Duodenal mucosa (tissue), 2 donors: ENCODE data around the gene MC3R.

Experiments used
- H3K27ac ChIP-seq: one replicate; pipeline ENCODE4 v1.7.0; 2013; ENCODE audit warnings: low read depth, low read length
- H3K27me3 ChIP-seq, 2 donors: one replicate each; pipeline ENCODE4 v1.7.0; 2013; ENCODE audit warnings: low read length in 2 of 2, control low read depth in 1 of 2; ENCODE audit not compliant: insufficient read depth in 2 of 2, control insufficient read depth in 1 of 2
- H3K36me3 ChIP-seq, 2 donors: one replicate each; pipeline ENCODE4 v1.7.0; 2013; ENCODE audit warnings: low read length in 2 of 2, control low read depth in 1 of 2; ENCODE audit not compliant: insufficient read depth in 2 of 2, control insufficient read depth in 1 of 2
- H3K4me1 ChIP-seq, 2 donors: one replicate each; pipeline ENCODE4 v1.7.0; 2013; ENCODE audit warnings: low read length in 2 of 2, control low read depth in 1 of 2; ENCODE audit not compliant: insufficient read depth in 2 of 2, control insufficient read depth in 1 of 2
- H3K4me3 ChIP-seq, 2 donors: one replicate each; pipeline ENCODE4 v1.7.0; 2013; ENCODE audit warnings: low read length in 2 of 2, low read depth in 1 of 2
- H3K9ac ChIP-seq, 2 donors: one replicate each; pipeline ENCODE4 v1.7.0; 2013; ENCODE audit warnings: low read length in 2 of 2, low read depth in 1 of 2
- H3K9me3 ChIP-seq, 2 donors: one replicate each; pipeline ENCODE4 v1.7.0; 2013; ENCODE audit warnings: low read length in 2 of 2, control low read depth in 1 of 2; ENCODE audit not compliant: control insufficient read depth in 1 of 2

Gene MC3R

DNA sequence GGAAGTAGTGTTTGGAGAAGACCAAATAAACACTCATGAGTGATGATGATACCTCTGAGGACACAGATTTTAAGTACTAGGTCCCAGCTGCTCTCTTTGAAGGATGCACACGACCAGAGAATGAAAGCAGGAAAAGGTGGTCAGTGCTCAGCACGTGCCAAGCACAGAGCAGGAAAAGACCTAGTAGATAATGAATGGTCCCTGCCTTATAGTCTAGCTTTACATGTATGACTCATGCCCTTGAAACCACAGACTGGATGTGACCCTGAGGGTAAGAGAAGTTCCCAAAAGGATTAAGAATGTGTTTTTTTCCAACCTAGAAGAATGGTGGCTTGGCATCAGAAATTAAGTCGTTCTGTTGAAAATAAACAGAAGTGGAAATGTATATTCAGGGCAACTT lies 2.8 kb upstream of the MC3R start:
- Histone ChIP-seq H3K36me3 (no peaks in the 10 kb centered on the region), H3K9ac (no peak overlapping the region), H3K4me3 (no peak overlapping the region), H3K27ac (no peak overlapping the region), H3K9me3 (no peaks in the 10 kb centered on the region), H3K27me3 (peaks cover 0 to 9% of the 10 kb centered on the region in 2 donors), H3K4me1 (no peaks in the 10 kb centered on the region)

DNA sequence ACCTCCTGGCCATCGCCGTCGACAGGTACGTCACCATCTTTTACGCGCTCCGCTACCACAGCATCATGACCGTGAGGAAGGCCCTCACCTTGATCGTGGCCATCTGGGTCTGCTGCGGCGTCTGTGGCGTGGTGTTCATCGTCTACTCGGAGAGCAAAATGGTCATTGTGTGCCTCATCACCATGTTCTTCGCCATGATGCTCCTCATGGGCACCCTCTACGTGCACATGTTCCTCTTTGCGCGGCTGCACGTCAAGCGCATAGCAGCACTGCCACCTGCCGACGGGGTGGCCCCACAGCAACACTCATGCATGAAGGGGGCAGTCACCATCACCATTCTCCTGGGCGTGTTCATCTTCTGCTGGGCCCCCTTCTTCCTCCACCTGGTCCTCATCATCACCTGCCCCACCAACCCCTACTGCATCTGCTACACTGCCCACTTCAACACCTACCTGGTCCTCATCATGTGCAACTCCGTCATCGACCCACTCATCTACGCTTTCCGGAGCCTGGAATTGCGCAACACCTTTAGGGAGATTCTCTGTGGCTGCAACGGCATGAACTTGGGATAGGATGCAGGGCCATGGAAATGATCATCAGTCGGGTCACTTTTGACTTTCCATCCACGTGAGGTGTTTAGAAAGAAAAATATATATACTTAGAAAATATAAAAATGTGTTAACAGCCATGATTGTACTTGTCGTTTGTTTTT lies 868 bp downstream of the MC3R start:
- no peak overlapping the region for H3K27ac ChIP-seq
- no peaks in the 10 kb centered on the region for H3K4me1 ChIP-seq
- peaks cover 0 to 9% of the 10 kb centered on the region in 2 donors for H3K27me3 ChIP-seq
- H3K9ac ChIP-seq: no peak overlapping the region
- H3K36me3 ChIP-seq: no peaks in the 10 kb centered on the region
- H3K4me3 ChIP-seq: no peak overlapping the region
- no peaks in the 10 kb centered on the region for H3K9me3 ChIP-seq

DNA sequence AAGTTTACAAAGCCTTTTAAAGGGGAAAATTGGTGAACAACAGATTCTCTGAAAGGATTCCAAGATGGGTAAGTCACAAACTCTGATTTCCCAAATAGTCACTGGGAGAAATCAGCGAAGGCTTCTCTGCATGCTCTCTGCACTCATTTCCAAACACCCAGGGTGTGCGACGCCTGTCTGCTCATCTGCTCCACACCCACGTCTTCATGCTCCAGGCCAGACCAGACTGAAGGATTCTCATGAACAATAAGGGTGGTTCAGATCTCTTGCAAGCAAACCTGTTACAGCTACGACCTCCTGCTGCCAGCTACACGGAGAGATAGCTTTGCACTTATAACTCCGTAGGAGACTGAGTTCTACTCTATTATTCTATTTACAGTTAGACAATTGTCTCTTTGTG lies 1.4 kb downstream of the MC3R start:
- H3K36me3 ChIP-seq: no peaks in the 10 kb centered on the region
- H3K4me1 ChIP-seq: no peaks in the 10 kb centered on the region
- H3K9me3 ChIP-seq: no peaks in the 10 kb centered on the region
- no peak overlapping the region for H3K4me3 ChIP-seq
- no peak overlapping the region for H3K9ac ChIP-seq
- H3K27ac ChIP-seq: no peak overlapping the region
- peaks cover 0 to 9% of the 10 kb centered on the region in 2 donors for H3K27me3 ChIP-seq

DNA sequence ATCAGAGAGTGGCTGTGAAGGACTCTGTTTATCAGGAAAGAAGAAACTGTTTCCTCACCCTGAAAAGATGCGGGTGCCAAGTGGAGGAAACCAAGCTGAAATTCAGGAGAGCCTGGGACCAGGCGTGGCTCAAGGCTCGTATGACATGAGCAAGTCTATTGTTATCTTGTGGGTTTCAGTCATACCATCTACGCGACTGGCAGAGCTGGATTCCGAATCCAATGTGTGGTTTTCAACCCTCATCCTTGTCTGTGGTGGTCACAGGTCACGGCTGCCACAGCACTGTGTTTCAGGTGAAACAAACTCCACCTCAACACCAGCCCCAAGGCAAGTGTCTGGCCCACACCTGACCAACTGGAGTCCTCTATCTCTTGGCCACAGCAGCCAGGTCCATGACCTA lies 9.1 kb downstream of the MC3R start:
- no peaks in the 10 kb centered on the region for H3K9me3 ChIP-seq
- no peak overlapping the region for H3K9ac ChIP-seq
- H3K27ac ChIP-seq: no peak overlapping the region
- H3K4me3 ChIP-seq: no peak overlapping the region
- no peaks in the 10 kb centered on the region for H3K36me3 ChIP-seq
- no peaks in the 10 kb centered on the region for H3K27me3 ChIP-seq
- no peaks in the 10 kb centered on the region for H3K4me1 ChIP-seq

DNA sequence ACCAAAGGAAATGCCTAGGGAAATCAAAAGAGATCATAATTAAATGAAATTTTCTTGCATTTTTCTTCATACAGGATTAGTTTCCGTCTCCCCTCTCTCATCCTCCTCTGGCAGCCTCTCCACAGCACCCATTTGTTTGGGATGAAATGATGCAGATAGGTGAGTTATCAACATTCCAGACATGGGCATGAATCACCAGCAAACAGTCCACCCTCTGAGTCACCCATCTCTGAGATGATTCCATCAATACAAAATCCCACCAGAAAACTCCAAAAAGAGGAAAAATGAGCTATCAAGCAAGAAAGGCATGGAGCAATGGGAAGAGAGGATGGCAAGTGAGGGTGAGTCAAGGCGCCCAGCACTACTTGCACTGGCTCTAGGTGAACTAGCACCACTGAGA lies 11.4 kb downstream of the MC3R start:
- H3K4me1 ChIP-seq: no peaks in the 10 kb centered on the region
- no peaks in the 10 kb centered on the region for H3K27me3 ChIP-seq
- no peak overlapping the region for H3K27ac ChIP-seq
- H3K9me3 ChIP-seq: no peaks in the 10 kb centered on the region
- no peak overlapping the region for H3K9ac ChIP-seq
- H3K4me3 ChIP-seq: no peak overlapping the region
- no peaks in the 10 kb centered on the region for H3K36me3 ChIP-seq

DNA sequence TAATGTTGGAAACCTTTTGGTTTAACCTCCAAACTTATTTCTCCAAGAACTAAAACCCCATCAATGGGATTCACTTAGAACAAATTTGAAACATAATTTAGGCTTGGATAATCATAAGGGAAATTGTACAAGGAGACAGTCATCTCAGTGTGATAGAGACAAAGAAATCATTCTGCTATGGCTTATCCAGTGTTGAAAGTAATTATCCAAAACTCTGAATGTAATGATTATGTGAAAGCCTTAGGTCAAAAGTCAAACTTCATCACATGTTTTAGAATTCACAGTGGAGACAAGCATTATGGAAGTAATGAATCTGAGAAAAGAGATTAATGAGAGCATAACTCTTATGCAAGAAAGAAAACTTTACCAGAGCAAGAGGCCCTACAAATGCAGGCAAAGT lies 20.0 kb downstream of the MC3R start:
- Histone ChIP-seq H3K4me3 (no peak overlapping the region), H3K9me3 (no peaks in the 10 kb centered on the region), H3K4me1 (no peaks in the 10 kb centered on the region), H3K36me3 (no peaks in the 10 kb centered on the region), H3K9ac (no peak overlapping the region), H3K27me3 (no peaks in the 10 kb centered on the region), H3K27ac (no peak overlapping the region)

DNA sequence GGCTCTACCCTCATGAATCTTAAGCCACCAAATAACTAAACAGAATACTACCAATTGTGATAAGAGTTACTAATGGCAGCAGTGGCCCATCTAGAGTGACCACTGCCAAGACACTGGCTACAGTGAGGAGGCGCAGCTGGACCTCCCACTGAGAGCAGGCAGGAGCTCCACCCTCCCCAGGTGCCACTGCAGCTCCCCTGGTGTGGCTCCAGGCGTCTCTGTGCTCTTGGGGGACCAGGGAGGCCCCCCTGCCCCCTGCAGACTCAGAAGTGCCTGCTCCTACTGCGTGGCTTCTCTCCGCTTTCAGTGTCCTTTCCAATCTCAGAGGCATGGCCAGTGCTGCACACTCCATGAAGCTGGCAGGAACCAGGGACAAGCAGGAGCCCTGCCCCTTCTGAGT lies 23.4 kb downstream of the MC3R start:
- no peak overlapping the region for H3K9ac ChIP-seq
- H3K9me3 ChIP-seq: no peaks in the 10 kb centered on the region
- H3K4me1 ChIP-seq: no peaks in the 10 kb centered on the region
- H3K36me3 ChIP-seq: no peaks in the 10 kb centered on the region
- no peak overlapping the region for H3K27ac ChIP-seq
- no peaks in the 10 kb centered on the region for H3K27me3 ChIP-seq
- no peak overlapping the region for H3K4me3 ChIP-seq

DNA sequence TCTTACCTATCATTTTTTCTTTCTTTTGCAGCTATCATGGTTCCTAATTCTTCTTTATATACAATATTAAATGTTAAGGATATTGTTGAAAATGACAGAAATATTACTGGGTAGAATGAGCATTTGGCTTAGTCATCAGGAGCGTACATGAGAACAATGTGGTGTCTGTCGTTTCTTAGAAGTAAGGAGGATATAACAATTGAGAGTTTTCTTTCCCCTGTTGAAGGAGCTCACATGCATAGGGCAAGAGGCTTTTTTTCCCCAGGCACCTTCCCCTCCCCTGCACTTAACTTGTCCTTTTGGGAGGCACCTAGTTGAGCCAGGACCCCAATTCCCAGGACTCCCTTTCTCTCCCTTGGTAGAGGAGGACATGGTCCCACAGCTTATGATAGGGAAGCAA lies 25.0 kb downstream of the MC3R start:
- H3K36me3 ChIP-seq: no peaks in the 10 kb centered on the region

DNA sequence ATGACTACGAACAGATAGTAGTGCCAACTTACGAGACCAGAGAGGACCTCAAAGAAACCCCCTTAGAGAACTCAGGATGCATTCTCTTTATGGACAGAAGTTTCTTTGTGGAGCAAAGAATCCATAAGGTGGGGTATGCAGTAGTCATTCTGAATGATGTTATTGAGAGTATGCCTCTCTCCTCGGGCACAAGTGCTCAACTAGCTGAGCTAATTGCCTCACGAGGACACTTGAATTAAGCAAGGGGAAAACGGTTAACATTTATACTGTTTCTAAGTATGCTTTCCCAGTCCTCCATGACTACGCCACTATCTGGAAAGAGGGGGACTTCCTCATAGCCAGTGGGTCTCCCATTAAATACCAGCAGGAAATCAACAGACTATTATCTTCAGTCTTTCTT lies 25.6 kb downstream of the MC3R start:
- no peaks in the 10 kb centered on the region for H3K4me1 ChIP-seq
- H3K27me3 ChIP-seq: no peaks in the 10 kb centered on the region
- no peak overlapping the region for H3K9ac ChIP-seq
- H3K27ac ChIP-seq: no peak overlapping the region
- H3K4me3 ChIP-seq: no peak overlapping the region
- H3K9me3 ChIP-seq: no peaks in the 10 kb centered on the region
- no peaks in the 10 kb centered on the region for H3K36me3 ChIP-seq

More for the DNA sequence above, 25.0 kb downstream of the MC3R start:
- Histone ChIP-seq H3K9ac (no peak overlapping the region), H3K27ac (no peak overlapping the region), H3K4me3 (no peak overlapping the region), H3K9me3 (no peaks in the 10 kb centered on the region), H3K27me3 (no peaks in the 10 kb centered on the region), H3K4me1 (no peaks in the 10 kb centered on the region)

DNA sequence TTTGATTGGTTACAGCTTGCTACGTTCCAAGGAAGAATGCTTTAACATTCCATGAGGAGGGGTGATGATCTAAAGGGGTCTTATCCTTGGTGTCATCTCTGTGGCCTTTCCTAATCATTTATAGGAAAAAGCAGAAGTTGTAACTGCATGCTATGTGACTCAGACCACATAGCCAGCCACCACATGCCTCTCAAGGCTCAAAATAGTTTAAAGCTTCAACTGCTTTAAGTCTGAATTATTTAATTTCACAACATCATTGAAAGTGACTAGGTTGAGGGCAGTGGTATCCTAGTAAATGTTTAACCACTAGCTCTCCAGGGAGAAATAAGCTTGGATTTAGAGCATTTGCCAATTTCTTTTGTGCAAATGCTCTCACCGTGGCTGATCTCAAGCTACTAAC lies 29.7 kb downstream of the MC3R start:
- H3K27ac ChIP-seq: no peak overlapping the region
- no peak overlapping the region for H3K9ac ChIP-seq
- no peaks in the 10 kb centered on the region for H3K27me3 ChIP-seq
- no peaks in the 10 kb centered on the region for H3K9me3 ChIP-seq
- no peaks in the 10 kb centered on the region for H3K36me3 ChIP-seq
- H3K4me1 ChIP-seq: no peaks in the 10 kb centered on the region
- H3K4me3 ChIP-seq: no peak overlapping the region

DNA sequence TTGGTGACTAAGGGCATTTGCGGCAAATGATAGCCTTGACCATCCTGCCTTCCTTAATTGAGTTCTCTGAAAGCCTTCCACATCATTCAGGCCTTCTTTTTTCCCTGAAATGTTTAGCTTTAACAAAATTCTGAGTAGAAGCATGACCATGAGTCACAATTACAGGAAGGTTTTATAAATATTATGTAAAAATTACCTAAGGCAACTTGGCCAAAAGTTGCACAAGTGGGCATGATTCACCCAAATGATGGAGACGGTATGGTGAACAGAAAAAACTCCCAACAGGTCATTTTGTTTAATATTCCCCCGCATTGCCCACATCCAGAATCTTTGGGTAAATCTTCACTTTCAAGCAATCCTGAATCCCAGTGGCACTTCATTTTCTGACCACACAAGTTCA lies 37.0 kb downstream of the MC3R start:
- no peak overlapping the region for H3K9ac ChIP-seq
- H3K9me3 ChIP-seq: no peaks in the 10 kb centered on the region
- H3K36me3 ChIP-seq: no peaks in the 10 kb centered on the region
- no peaks in the 10 kb centered on the region for H3K4me1 ChIP-seq
- H3K27me3 ChIP-seq: no peaks in the 10 kb centered on the region
- no peak overlapping the region for H3K4me3 ChIP-seq
- H3K27ac ChIP-seq: no peak overlapping the region
